HTR-8/SVneo (cell line): Measurements from ENCODE around the gene RASGRF1.

Experiments used
- DNase-seq: peaks from one replicate; pipeline ENCODE4 v3.0.0; 2011; ENCODE audit warnings: low spot score, mixed read lengths; ENCODE audit not compliant: insufficient read length
- FAIRE-seq: peaks from 2 replicates; lab custom pipeline; 2011; peaks lifted over from hg19 to GRCh38; lab: Jason Lieb, UNC

Gene RASGRF1

DNA sequence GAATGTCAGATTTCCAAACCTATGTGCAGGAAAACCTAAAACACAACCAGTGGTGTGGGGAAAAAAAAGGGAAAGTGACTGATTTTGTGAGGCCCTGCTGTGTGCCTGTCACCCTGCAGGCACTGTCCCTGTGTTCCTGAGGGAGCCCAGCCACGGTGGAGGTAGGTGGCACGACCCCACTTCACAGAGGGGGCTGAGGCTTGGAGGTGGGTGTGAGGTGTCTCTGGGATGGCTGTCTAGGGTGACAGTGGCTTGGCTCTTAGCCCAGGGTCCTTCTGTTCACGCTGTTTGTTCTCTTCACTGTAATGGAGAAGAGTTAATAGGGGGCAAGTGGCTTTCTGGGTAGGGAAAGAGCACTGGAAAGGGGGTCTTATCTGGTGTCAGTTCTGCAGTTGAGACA is 22.6 kb downstream of the RASGRF1 start:
- FAIRE-seq (no peak), DNase-seq (no peak)

DNA sequence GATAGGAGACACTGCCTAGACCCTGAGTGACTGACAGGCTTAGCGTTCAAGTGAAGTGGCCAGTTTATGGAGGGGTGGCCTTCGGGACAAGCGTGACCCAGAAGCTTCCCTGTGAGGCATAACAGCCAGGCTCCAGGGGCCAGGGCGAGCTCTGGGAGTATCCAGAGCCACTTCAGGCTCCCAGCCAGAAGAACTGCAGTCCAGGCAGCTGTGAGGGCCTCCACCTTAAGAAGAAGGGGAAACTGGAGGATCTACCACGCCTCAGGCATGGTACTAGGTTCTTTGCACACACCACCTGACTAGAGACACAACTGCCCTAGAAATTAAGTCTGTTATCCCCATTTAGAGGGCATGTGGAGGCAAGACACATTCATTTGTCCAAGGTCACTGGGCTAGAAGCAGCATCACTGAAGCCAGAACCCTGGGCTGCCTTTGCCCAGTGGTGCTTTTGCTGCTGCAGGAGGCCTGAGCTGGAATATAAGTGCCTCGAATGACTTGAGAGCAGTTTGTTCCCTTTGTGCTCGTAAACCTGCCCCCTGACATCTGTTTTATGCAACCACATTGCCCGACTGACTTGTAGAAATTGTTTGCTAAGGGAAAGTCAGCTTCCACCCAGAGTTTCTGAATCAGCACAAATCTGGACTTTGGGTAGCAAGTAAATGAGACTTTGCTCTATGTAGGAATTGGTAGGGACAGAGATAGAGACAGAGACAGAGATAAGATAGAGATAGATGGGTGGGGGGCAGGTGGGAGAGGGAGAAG is 23.3 kb downstream of the RASGRF1 start:
- FAIRE-seq (no peak), DNase-seq (no peak)

GRCh38 chr15:79066391-79067071 is 24.0 kb downstream of the RASGRF1 start:
- no peak for DNase-seq
- FAIRE-seq: no peak

GRCh38 chr15:79065706-79066376 is 24.7 kb downstream of the RASGRF1 start:
- FAIRE-seq: no peak

DNA sequence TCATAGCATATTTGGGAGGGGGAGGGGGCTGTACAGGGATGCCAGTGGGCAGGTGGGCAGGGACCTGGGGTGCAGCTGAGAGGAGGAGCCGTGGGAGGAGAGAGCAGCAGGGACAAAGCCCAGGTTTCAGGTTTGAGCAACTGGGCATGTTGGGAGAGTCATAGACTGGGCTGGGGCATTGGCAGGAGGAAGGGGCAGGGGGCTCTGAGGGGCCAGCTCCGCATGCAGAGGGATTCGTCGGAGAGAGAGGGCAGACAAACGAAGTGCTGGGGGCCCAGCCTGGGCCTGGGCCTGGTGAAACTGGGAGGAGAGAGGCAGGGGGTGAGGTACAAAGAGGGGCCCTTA is 25.2 kb downstream of the RASGRF1 start:
- FAIRE-seq: no peak
- DNase-seq: no peak

More at GRCh38 chr15:79065706-79066376, 24.7 kb downstream of the RASGRF1 start:
- no peak for DNase-seq

DNA sequence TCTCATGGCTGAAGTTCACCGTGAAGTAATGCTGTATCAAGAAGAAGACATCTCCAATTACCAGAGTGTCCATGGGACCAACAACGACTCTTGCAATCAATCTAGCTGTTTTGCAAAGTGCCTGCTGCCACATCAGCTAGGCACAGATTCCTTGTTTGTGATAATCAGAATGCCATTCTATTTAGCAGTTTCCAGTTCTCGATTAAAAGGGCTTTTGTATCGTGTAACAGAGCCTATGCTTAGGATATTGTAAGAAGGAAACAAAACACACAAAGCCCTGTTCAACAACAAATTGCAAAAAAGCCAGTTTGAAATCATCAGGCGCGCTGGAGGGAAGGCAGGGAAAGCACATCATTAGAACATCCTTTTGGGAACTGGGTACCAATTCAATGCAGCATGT is 26.1 kb downstream of the RASGRF1 start:
- DNase-seq: no peak
- FAIRE-seq: no peak

DNA sequence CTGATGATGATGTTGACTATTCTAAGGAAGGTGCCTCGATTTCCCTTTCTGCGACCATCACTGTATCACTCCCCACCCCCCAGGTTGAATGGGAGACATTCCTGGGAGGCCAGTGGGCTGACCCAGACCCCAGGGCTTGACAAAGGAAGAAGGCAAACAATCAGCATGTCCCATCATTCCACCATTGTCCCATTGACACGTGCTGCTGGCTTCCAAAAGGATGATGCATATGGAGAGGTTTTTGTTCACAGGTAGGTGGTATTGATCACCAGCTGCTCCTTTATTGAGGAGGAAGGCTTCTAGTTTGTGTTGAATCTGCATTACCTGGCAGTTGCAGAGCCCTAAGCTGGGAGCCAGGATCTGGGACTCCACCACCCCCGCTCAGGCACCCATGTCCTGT is 30.4 kb downstream of the RASGRF1 start:
- FAIRE-seq (no peak), DNase-seq (no peak)

DNA sequence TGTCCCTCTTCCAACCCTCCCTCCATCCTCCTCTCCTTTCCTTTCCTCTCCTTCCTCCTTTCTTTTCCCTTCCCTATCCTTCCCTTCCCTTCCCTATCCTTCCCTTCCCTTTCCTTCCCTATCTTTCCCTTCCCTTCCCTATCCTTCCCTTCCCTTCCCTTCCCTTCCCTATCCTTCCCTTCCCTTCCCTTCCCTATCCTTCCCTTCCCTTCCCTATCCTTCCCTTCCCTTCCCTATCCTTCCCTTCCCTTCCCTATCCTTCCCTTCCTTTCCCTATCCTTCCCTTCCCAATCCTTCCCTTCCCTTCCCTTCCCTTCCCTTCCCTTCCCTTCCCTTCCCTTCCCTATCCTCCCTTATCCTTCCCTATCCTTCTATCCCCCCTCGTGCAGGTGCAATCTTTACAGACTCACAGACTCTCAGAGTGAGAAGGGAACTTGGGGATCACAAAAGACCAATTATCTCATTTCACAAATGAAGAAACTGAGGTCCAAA is 31.5 kb downstream of the RASGRF1 start:
- no peak for DNase-seq
- no peak for FAIRE-seq

DNA sequence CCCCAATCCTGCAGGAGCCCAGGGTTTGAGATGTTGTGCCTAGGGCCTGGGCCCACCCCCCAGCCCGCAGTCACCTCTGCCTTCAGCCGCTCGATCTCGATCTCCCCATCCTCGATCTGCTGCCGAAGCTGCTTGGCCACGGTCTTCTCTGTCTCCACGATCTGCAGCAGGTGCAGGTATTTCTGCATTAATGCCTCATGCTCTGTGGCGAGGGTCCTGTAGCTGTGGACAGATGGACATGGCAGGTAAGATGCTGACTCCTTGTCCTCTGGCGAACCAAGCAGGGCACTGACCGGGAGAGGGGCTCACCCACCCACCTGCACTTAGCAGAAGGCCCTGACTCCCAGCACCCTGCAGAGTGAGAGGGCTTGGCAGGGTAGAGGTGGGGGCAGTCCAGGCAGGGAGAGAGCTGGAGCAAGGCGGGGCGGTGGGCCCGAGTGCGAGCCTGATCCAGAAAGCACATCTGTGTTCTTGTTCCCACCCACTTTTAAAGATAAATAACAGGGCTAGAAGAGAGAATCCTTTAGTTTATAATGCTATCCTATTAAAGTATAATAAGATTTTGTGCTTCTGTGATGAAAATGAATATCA is 32.2 kb downstream of the RASGRF1 start:
- no peak for FAIRE-seq

DNA sequence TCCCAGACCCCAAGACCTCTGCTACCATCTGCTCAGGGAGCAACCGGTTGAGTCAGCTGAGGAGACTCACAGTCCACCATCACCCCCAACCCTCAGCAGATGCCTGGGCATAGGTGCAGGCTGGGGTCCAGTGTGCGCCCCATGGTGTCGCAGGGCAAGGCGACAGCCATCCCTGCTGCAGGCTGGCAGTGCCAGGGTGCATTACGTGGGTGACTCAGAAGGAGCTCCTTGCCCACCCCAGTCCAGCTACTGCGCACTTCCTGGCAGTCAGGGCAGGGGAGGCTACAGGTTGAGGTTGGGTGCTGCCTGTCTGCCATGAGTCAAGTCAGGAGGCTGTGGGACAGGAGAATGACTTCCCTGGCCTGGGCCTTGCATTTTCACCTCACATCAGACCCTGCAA is 33.5 kb downstream of the RASGRF1 start:
- FAIRE-seq (no peak), DNase-seq (no peak)

More for the DNA sequence above, 32.2 kb downstream of the RASGRF1 start:
- DNase-seq: no peak

GRCh38 chr15:79054350-79054749 is 36.2 kb downstream of the RASGRF1 start:
- DNase-seq: no peak
- no peak for FAIRE-seq

DNA sequence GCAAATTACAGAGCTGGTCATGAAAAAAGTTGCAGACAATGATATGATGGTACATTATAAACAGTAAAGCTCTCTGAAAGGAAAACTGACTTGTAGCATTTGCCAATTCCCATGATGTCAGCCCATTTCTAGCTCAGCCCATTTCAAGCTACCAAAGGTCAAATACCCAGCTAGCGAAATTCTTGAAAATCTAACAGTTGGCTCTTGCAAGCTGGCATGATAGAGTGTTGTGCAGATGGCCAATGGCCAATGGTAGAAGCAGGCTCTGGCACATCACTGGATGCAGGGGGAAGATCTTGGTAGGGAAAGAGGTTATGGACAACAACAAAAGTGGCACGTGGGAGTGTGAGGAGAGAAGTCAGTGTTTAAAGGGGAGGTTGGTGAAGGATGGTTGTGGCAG is 36.7 kb downstream of the RASGRF1 start:
- DNase-seq (no peak), FAIRE-seq (no peak)

- no peak for FAIRE-seq
- no peak for DNase-seq
Measured at GRCh38 chr15:79051941-79052731, 38.4 kb downstream of the RASGRF1 start.

GRCh38 chr15:79051029-79051428 is 39.6 kb downstream of the RASGRF1 start:
- FAIRE-seq: no peak
- no peak for DNase-seq

DNA sequence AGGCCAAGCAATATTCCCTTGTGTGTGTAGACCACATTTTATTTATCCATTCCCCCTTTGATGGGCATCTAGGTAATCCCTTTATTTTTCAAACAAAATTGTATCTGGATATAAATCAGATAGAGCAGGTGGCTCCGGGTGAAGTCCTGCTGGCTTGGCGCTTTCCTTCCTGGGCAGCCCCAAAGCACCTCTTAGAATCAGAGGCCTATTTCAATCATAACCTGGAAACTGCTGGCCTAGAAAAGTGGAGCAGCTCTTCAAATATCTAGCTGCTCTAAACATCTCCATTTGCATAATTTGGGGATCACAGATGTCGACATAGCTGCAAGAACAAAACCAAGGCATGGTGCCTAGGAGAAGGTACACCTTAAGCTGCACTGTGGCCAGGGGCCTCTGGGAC is 40.2 kb downstream of the RASGRF1 start:
- no peak for FAIRE-seq
- DNase-seq: no peak

DNA sequence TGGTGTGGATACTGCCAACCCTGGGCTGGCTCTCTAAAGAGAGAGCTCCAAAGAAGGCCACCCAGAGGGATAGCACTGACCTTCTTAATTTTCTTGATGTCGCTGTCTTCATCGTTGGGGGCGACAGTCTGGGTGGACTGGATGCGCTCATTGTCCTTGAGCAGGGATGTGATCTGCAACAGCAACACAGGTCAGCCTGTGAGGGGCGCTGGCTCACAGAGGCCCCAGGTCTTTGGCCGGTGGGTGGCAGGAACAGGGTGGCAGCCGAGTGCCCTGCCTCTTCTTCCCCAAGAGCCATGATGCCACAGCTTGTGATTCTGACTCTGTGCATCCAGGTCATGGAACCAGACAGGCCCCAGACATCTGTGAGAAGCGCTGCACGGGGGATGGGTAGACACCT is 41.2 kb downstream of the RASGRF1 start:
- no peak for DNase-seq

DNA sequence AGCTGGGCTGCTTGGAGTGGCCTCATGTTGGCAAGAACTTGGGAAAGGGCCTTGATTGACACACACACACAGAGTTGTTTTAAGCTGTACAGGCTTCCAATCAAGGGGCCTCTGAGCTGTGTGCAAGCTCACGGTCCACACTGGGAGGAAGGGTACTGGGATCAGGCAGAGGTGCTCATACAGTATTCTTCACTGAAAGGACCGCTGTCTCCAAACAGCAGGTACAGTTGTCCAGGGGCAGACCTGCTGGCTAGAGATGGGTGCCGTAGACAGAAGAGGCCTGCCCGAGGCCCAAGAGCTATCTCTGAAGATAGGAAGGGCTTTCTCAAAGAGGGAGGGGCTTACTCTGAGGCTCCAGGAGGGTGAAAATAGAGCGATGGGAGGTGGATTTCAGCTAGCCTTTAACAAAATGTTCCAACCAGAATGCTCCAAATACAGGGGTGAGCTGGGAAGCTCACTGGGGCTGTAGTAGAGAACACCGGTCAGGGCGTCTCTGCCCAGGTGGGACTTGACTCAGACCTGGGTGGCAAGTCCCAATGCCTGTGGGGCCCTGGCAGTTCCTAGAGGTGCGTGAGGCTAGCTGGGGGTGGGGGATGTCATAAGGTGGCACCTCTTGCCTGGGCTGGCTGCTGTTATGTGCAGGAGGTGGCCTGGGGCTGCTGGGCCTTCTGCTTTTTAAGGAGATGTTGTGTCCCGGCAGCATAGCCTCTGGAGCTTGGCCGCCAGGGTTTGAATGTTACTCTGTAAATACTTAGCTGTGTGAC is 42.7 kb downstream of the RASGRF1 start:
- no peak for FAIRE-seq
- DNase-seq: no peak

More for the DNA sequence above, 41.2 kb downstream of the RASGRF1 start:
- FAIRE-seq: no peak

- FAIRE-seq (no peak), DNase-seq (no peak)
Measured at GRCh38 chr15:79046691-79047404, 43.7 kb downstream of the RASGRF1 start.

- DNase-seq (no peak), FAIRE-seq (no peak)
Measured at GRCh38 chr15:79045041-79045440, 45.5 kb downstream of the RASGRF1 start.
